ENCODE data around the gene NAPEPLD. TPM values are rescaled to one million over a fixed set of nuclear protein-coding genes. Genes with fewer than 3 reads are reported as not detected.
"Not testable (repeated sequence)": the region's sequence is repeated elsewhere in the genome, so short reads cannot be mapped to it uniquely, and the experiment has no call there.

The NAPEPLD gene
- total RNA-seq, 1 donor from 2014 or later = 8.1 TPM

- intact Hi-C loops (cut with micrococcal nuclease) = no loop called here
- H3K36me3 Mint-ChIP-seq (ENCODE audit: low read depth) = peaks cover 11% of the 10 kb centered on the region
Observed at GRCh38 chr7:103082497-103082896, 66.4 kb downstream of the NAPEPLD start.

DNA sequence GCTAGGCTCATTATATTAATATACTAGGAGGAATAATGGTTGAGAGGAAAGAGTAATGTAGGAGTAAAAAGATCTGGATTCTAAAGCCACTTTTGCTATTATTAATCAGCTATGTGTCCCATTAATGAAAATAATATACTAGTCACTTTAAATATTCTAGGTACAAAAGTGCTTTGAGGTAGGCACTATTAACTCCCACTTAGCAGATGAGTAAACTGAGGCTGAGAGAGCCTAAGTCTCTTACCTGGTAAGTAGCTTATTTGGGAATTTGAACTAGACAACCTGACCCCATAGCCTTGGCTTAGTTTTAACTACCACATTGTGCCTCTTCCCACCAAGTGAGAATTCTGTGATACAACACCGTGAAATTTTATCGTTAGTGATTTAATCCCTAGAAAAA lies 68.0 kb downstream of the NAPEPLD start:
- Mint-ChIP-seq H3K27ac (no peak overlapping the region), H3K9me3 (no peaks in the 10 kb centered on the region), H3K27me3 (ENCODE audit: insufficient read depth) (no peaks in the 10 kb centered on the region), H3K4me1 (ENCODE audit: low read depth) (peaks cover 13% of the 10 kb centered on the region), H3K4me3 (no peak overlapping the region), H3K36me3 (ENCODE audit: low read depth) (peaks cover 8% of the 10 kb centered on the region)
- DNase-seq (ENCODE audit: low spot score) = no peak
- intact Hi-C loops (cut with micrococcal nuclease) = no loop called here

More at GRCh38 chr7:103082497-103082896, 66.4 kb downstream of the NAPEPLD start:
- peaks cover 9% of the 10 kb centered on the region for H3K4me1 Mint-ChIP-seq (ENCODE audit: low read depth)
- no peak overlapping the region for H3K27ac Mint-ChIP-seq
- no peaks in the 10 kb centered on the region for H3K27me3 Mint-ChIP-seq (ENCODE audit: insufficient read depth)
- DNase-seq (ENCODE audit: low spot score) = no peak
- H3K4me3 Mint-ChIP-seq = no peak overlapping the region
- H3K9me3 Mint-ChIP-seq = no peaks in the 10 kb centered on the region

GRCh38 chr7:103079836-103080235 lies 69.1 kb downstream of the NAPEPLD start:
- Mint-ChIP-seq H3K27me3 (ENCODE audit: insufficient read depth) (no peaks in the 10 kb centered on the region), H3K4me3 (no peak overlapping the region), H3K27ac (no peak overlapping the region), H3K4me1 (ENCODE audit: low read depth) (peaks cover 19% of the 10 kb centered on the region), H3K36me3 (ENCODE audit: low read depth) (peaks cover 11% of the 10 kb centered on the region), H3K9me3 (no peaks in the 10 kb centered on the region)
- no peak for DNase-seq (ENCODE audit: low spot score)
- intact Hi-C loops (cut with micrococcal nuclease) = loop anchor here (5.0 kb wide), 2 partner anchors 217 to 1127 kb away; partner anchors contain the start of genes ORC5 and PMPCB

DNA sequence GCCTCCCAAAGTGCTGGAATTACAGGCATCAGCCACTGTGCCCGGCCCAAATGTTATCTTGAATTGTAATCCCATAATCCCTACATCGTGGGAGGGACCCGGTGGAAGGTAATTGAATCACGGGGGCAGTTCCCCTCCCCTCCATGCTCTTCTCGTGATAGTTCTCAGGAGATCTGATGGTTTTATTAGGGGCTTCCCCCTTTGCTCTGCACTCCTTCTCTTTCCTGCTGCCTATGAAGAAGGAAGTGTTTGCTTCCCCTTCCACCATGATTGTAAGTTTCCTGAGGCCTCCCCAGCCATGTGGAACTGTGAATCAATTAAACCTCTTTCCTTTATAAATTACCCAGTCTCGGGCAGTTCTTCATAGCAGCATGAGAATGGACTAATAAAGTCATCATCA lies 70.7 kb downstream of the NAPEPLD start:
- not testable (repeated sequence) for H3K36me3 Mint-ChIP-seq (ENCODE audit: low read depth); H3K27me3 Mint-ChIP-seq (ENCODE audit: insufficient read depth); H3K9me3 Mint-ChIP-seq; DNase-seq (ENCODE audit: low spot score); H3K27ac Mint-ChIP-seq
- Mint-ChIP-seq H3K4me3 (peak overlapping the region; percentile 30), H3K4me1 (ENCODE audit: low read depth) (peaks cover 31% of the 10 kb centered on the region)
- intact Hi-C loops (cut with micrococcal nuclease) = loop anchor here (5.0 kb wide), 2 partner anchors 219 to 1129 kb away; partner anchors contain the start of genes ORC5 and PMPCB

DNA sequence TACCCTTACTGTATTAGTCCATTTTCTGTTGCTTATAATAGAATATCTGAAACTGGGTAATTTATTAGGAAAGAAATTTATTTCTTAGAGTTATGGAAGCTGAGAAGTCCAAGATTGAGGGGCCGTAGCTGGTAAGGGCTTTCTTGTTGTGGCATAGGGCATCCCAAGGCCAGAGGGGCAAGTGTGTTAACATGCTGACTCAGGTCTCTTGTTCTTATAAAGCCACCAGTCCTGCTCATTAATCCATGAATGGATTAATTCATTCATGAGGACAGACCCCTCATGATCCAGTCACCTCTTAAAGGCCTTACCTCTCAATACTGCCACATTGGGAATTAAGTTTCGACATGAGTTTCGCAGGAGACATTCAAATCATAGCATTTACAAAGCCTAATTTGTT lies 71.6 kb downstream of the NAPEPLD start:
- Mint-ChIP-seq H3K27me3 (ENCODE audit: insufficient read depth) (no peaks in the 10 kb centered on the region), H3K4me3 (no peak overlapping the region), H3K27ac (no peak overlapping the region), H3K36me3 (ENCODE audit: low read depth) (peaks cover 9% of the 10 kb centered on the region), H3K9me3 (no peaks in the 10 kb centered on the region), H3K4me1 (ENCODE audit: low read depth) (peaks cover 31% of the 10 kb centered on the region)
- no peak for DNase-seq (ENCODE audit: low spot score)
- intact Hi-C loops (cut with micrococcal nuclease) = loop anchor here (5.0 kb wide), 2 partner anchors 220 to 1130 kb away; partner anchors contain the start of genes ORC5 and PMPCB

DNA sequence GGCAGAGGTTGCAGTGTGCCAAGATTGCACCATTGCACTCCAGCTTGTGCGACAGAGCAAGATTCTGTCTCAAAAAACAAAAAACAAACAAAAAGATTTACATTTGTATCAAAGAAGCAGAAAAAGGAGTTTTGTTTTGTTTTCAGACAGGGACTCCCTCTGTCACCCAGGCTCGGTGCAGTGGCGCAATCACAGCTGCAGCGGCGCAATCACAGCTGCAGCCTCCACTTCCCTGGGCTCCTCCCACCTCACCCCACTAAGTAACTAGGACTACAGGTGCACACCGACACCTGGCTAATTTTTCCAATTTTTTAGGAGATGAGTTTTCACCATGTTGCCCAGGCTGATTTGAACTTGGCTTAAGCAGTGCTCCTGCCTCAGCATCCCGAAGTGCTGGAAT lies 72.1 kb downstream of the NAPEPLD start:
- no peaks in the 10 kb centered on the region for H3K9me3 Mint-ChIP-seq
- intact Hi-C loops (cut with micrococcal nuclease) = loop anchor here (5.0 kb wide), 2 partner anchors 221 to 1131 kb away; partner anchors contain the start of genes ORC5 and PMPCB
- H3K4me1 Mint-ChIP-seq (ENCODE audit: low read depth) = peaks cover 28% of the 10 kb centered on the region
- no peaks in the 10 kb centered on the region for H3K27me3 Mint-ChIP-seq (ENCODE audit: insufficient read depth)
- H3K27ac Mint-ChIP-seq = no peak overlapping the region
- peaks cover 9% of the 10 kb centered on the region for H3K36me3 Mint-ChIP-seq (ENCODE audit: low read depth)
- H3K4me3 Mint-ChIP-seq = peak overlapping the region; percentile 98
- no peak for DNase-seq (ENCODE audit: low spot score)

DNA sequence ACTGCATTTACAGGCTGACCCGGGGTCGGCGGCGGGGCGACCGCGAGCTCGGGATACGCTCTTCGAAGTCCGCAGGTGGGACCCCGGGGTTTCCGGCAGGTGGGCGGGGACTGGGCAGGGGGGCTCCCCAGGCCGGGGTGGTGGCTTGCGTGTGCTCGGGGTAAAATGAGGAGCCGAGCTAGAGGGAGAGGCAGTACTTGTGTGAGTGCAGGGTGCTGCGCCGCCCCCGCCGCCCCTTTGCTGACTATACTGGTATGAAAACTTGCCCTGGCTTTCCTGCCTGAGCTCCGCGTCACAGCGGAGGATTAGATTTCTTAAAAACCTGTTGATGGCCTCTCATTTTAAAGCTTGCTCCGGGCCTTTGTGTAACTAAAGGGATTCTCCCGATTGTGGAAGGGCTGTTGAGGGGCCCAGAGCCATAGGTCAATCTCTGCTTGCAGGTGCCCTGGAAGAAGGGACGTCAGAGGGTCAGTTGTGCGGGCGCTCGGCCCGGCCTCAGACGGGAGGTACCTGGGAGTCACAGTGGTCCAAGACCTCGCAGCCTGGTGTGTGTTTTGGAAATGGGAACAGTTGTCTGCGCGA lies 73.5 kb downstream of the NAPEPLD start:
- Mint-ChIP-seq H3K36me3 (ENCODE audit: low read depth) (peaks cover 9% of the 10 kb centered on the region), H3K4me1 (ENCODE audit: low read depth) (peaks cover 27% of the 10 kb centered on the region), H3K27ac (peak overlapping the region; percentile 94), H3K27me3 (ENCODE audit: insufficient read depth) (no peaks in the 10 kb centered on the region), H3K4me3 (peak overlapping the region; percentile 98), H3K9me3 (no peaks in the 10 kb centered on the region)
- intact Hi-C loops (cut with micrococcal nuclease) = loop anchor here (1.0 to 5.0 kb wide), 6 partner anchors 13 to 1132 kb away; partner anchors contain the start of genes DNAJC2, NAPEPLD, ORC5 and PMPCB
- peak; percentile 53 for DNase-seq (ENCODE audit: low spot score)

- peak; percentile 84 for DNase-seq (ENCODE audit: low spot score)
- peak within 1 kb of the TSS; percentile 94 for H3K27ac Mint-ChIP-seq
- H3K4me1 Mint-ChIP-seq (ENCODE audit: low read depth) = peaks cover 27% of the 10 kb centered on the region
- intact Hi-C loops (cut with micrococcal nuclease) = loop anchor here (1.0 to 5.0 kb wide), 9 partner anchors 14 to 1987 kb away; partner anchors contain the start of genes DNAJC2, FAM185A, NAPEPLD and ORC5
- peaks cover 6% of the 10 kb centered on the region for H3K36me3 Mint-ChIP-seq (ENCODE audit: low read depth)
- no peaks in the 10 kb centered on the region for H3K9me3 Mint-ChIP-seq
- peak within 1 kb of the TSS; percentile 98 for H3K4me3 Mint-ChIP-seq
- H3K27me3 Mint-ChIP-seq (ENCODE audit: insufficient read depth) = no peaks in the 10 kb centered on the region
Observed at GRCh38 chr7:103074519-103075336, 74.2 kb downstream of the NAPEPLD start, which contains the start of the genes ARMC10 and FBXL13. TSS of gene ARMC10 (plus strand) at chr7:103075140. CDS start at chr7:103075273, 133 bp downstream. TSS of gene FBXL13 (minus strand) at chr7:103074796.

DNA sequence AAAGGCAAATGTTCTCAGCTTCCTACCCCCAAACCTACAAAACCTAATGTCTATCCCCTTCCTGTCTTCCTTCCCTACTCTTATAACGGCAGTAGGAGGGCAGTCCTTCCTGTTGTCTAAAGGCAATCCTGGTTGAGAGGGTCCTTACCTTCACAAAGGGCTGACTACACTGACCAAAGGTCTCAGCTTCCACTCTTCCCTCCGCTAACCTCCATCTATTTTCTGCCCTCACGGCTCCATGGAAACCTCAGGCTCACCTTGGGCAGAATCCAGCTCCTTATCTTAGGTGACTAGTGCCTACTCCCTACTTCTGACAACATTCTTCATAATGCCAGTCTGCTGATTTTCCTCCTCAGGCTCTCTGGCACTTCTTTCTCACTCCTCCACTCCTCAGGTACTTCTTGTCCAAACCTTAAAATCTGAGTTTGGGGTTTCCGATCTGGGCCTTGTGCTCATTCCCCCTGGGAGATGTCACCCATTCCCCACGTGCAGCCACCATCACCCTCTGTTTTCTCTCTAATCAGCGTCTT lies 74.8 kb downstream of the NAPEPLD start:
- intact Hi-C loops (cut with micrococcal nuclease) = loop anchor here (1.0 to 5.0 kb wide), 5 partner anchors 15 to 1987 kb away; partner anchors contain the start of genes FAM185A and TRIM56
- peak overlapping the region; percentile 90 for H3K4me3 Mint-ChIP-seq
- peaks cover 27% of the 10 kb centered on the region for H3K4me1 Mint-ChIP-seq (ENCODE audit: low read depth)
- no peaks in the 10 kb centered on the region for H3K27me3 Mint-ChIP-seq (ENCODE audit: insufficient read depth)
- no peaks in the 10 kb centered on the region for H3K9me3 Mint-ChIP-seq
- H3K36me3 Mint-ChIP-seq (ENCODE audit: low read depth) = peaks cover 6% of the 10 kb centered on the region
- DNase-seq (ENCODE audit: low spot score) = no peak
- peak overlapping the region; percentile 89 for H3K27ac Mint-ChIP-seq

GRCh38 chr7:103071000-103071399 lies 77.9 kb downstream of the NAPEPLD start:
- peaks cover 7% of the 10 kb centered on the region for H3K27me3 Mint-ChIP-seq (ENCODE audit: insufficient read depth)
- no peaks in the 10 kb centered on the region for H3K9me3 Mint-ChIP-seq
- no peak overlapping the region for H3K4me3 Mint-ChIP-seq
- peaks cover 18% of the 10 kb centered on the region for H3K4me1 Mint-ChIP-seq (ENCODE audit: low read depth)
- peaks cover 3% of the 10 kb centered on the region for H3K36me3 Mint-ChIP-seq (ENCODE audit: low read depth)
- intact Hi-C loops (cut with micrococcal nuclease) = loop anchor here (5.0 kb wide), 1 partner anchor 1984 kb away; the partner anchor contains the start of gene TRIM56
- no peak overlapping the region for H3K27ac Mint-ChIP-seq
- no peak for DNase-seq (ENCODE audit: low spot score)

DNA sequence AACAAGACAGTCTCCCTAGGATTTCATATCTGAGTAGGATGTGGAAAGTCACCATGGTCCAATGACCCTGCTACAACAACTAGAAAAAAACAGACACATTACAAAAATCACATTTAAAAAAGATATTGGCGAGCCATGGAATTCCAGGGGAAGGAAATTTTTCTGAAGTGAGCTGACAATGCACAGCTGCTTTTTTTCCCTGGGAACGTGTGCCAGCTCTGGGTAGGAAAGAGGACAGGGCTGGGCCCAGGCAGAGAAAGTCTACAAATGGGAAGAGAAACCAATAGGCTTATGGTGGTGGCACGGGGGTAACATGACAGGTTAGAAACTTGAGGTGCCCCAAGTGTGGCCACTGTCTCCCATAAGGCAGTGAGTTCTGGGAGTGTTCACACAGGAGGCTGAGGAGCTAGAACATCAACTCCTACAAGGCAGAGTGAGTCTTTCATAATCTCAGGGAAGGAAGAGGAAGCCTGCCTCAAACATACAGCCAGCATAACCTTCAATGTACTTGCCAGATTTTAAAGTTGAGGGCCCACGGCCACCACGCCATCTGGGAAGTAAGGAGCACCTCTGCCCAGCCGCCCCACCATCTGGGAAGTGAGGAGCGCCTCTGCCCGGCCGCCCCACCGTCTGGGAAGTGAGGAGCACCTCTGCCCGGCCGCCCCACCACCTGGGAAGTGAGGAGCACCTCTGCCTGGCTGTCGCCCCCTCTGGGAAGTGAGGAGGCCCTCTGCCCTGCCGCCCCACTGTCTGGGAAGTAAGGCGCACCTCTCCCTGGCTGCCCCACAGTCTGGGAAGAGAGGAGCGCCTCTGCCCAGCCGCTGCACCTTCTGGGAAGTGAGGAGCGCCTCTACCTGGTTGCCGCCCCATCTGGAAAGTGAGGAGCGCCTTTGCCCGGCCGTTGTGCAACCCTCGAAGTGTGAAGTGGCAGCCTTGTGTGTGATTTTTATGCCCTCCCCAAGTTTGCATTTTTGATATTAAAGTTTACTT lies 80.2 kb downstream of the NAPEPLD start:
- H3K27ac Mint-ChIP-seq = no peak overlapping the region
- H3K9me3 Mint-ChIP-seq = no peaks in the 10 kb centered on the region
- peaks cover 1% of the 10 kb centered on the region for H3K4me1 Mint-ChIP-seq (ENCODE audit: low read depth)

DNA sequence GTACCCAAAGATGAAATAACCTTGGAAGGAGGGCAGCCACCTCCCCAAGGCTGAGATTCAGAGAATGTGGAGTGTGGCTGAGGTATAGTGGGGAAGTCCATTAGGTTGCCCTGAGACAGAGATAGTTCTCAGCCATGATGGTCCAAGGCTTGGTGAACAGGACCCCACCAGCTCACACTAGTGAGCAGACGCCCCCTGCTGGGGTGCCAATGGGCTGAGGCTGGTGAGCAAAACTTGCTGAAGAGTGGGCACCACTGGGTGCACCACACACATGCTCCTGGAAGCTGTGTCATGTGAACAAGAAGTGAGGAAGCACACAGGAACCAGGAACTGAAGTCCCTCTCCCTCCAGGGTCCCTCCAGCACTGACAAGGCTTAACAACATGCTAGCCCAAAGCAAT lies 83.2 kb downstream of the NAPEPLD start:
- H3K36me3 Mint-ChIP-seq (ENCODE audit: low read depth) = no peaks in the 10 kb centered on the region
- H3K4me3 Mint-ChIP-seq = no peak overlapping the region
- peaks cover 14% of the 10 kb centered on the region for H3K27me3 Mint-ChIP-seq (ENCODE audit: insufficient read depth)
- H3K27ac Mint-ChIP-seq = no peak overlapping the region
- H3K9me3 Mint-ChIP-seq = no peaks in the 10 kb centered on the region
- DNase-seq (ENCODE audit: low spot score) = peak; percentile 13
- intact Hi-C loops (cut with micrococcal nuclease) = no loop called here
- no peaks in the 10 kb centered on the region for H3K4me1 Mint-ChIP-seq (ENCODE audit: low read depth)

More for the DNA sequence above, 80.2 kb downstream of the NAPEPLD start:
- H3K36me3 Mint-ChIP-seq (ENCODE audit: low read depth) = no peaks in the 10 kb centered on the region
- DNase-seq (ENCODE audit: low spot score) = no peak
- intact Hi-C loops (cut with micrococcal nuclease) = no loop called here
- H3K4me3 Mint-ChIP-seq = no peak overlapping the region
- peaks cover 14% of the 10 kb centered on the region for H3K27me3 Mint-ChIP-seq (ENCODE audit: insufficient read depth)
